Activated CD4-positive, alpha-beta T cell treated with anti-CD3 and anti-CD28 coated beads for 36 hours (primary cell): ENCODE results near the gene TFPI. TPM values are rescaled to one million over a fixed set of nuclear protein-coding genes. Genes with fewer than 3 reads are reported as not detected.
A peak's percentile ranks its signal among the peaks of the same experiment; 100 is the strongest.

Source experiments
- ATAC-seq: fragments of 200-7000 bp; cut with Tn5 transposase; one replicate; pipeline ENCODE4 v1.10.0; 2021; ENCODE audit warnings: mild to moderate bottlenecking, moderate library complexity
- CTCF ChIA-PET: fragments of 350-600 bp; sonication (Branson Sonifier 250); formaldehyde crosslinking; loops from one replicate; lab custom pipeline; 2021; ENCODE audit warnings: antibody characterized with exemption; lab: Charles Lee
- POLR2A ChIA-PET: fragments of 350-600 bp; sonication (Branson Sonifier 250); formaldehyde crosslinking; loops from one replicate; lab custom pipeline; 2021; ENCODE audit warnings: antibody characterized with exemption, inconsistent platforms; lab: Charles Lee
- DNase-seq: peaks from one replicate; pipeline ENCODE4 v3.0.0-alpha.2; 2020
- H3K27ac Mint-ChIP-seq: one replicate; pipeline ENCODE4 v1.8.0; 2021; ENCODE audit warnings: mixed read lengths
- H3K27me3 Mint-ChIP-seq: one replicate; pipeline ENCODE4 v1.8.0; 2021; ENCODE audit warnings: mixed read lengths
- H3K36me3 Mint-ChIP-seq: one replicate; pipeline ENCODE4 v1.8.0; 2021; ENCODE audit warnings: low read depth, mixed read lengths
- H3K4me1 Mint-ChIP-seq: one replicate; pipeline ENCODE4 v1.8.0; 2021; ENCODE audit warnings: mixed read lengths
- H3K4me3 Mint-ChIP-seq: one replicate; pipeline ENCODE4 v1.8.0; 2021; ENCODE audit warnings: mild to moderate bottlenecking, moderate library complexity, mixed read lengths
- H3K9me3 Mint-ChIP-seq: one replicate; pipeline ENCODE4 v1.8.0; 2021; ENCODE audit warnings: low read depth, mixed read lengths
- intact Hi-C, 2 experiments: fragments of 100-400 bp; cut with DNase I in 1 of 2; cut with micrococcal nuclease in 1 of 2; formaldehyde crosslinking; loops; one replicate each; pipeline versions ENCODE4 v1.14.2 to v1.15.1; 2022 to 2024; cut with DNase I, micrococcal nuclease
- total RNA-seq, 2 experiments: library from RNA; stranded (reverse); gene quantifications; one replicate each; pipeline ENCODE4 v1.2.3, GENCODE V29; 2021

TFPI gene
- total RNA-seq, 2 experiments from 2014 or later = 0.21 TPM; not detected in 1

- no peak for ATAC-seq
- H3K27me3 Mint-ChIP-seq = no peaks in the 10 kb centered on the region
- H3K4me1 Mint-ChIP-seq = no peaks in the 10 kb centered on the region
- ChIA-PET CTCF (interaction anchor here (0.6 kb wide), 1 partner anchor 576 kb away, joined by 3 read pairs; no protein-coding TSS in a partner anchor), POLR2A (no interaction called here)
- H3K9me3 Mint-ChIP-seq = no peaks in the 10 kb centered on the region
- H3K36me3 Mint-ChIP-seq = no peaks in the 10 kb centered on the region
- H3K27ac Mint-ChIP-seq = no peak overlapping the region
- no peak for DNase-seq
- intact Hi-C loops = no loop called here
- H3K4me3 Mint-ChIP-seq = no peak overlapping the region
These were observed 71.4 kb downstream of the TFPI start for GRCh38 chr2:187482796-187483195.

- no peaks in the 10 kb centered on the region for H3K9me3 Mint-ChIP-seq
- ChIA-PET POLR2A (no interaction called here), CTCF (interaction anchor here (1.0 kb wide), 1 partner anchor 19 kb away, joined by 3 read pairs; no protein-coding TSS in a partner anchor)
- no peaks in the 10 kb centered on the region for H3K36me3 Mint-ChIP-seq
- H3K27ac Mint-ChIP-seq = no peak overlapping the region
- no peaks in the 10 kb centered on the region for H3K27me3 Mint-ChIP-seq
- no peak overlapping the region for H3K4me3 Mint-ChIP-seq
- intact Hi-C loops = no loop called here
- DNase-seq (no peak), ATAC-seq (no peak)
- peaks cover 3% of the 10 kb centered on the region for H3K4me1 Mint-ChIP-seq
These were observed 72.7 kb downstream of the TFPI start for GRCh38 chr2:187481543-187481942.

GRCh38 chr2:187478719-187479118, 75.5 kb downstream of the TFPI start:
- Mint-ChIP-seq H3K4me3 (no peak overlapping the region), H3K9me3 (no peaks in the 10 kb centered on the region), H3K4me1 (peaks cover 8% of the 10 kb centered on the region), H3K36me3 (no peaks in the 10 kb centered on the region), H3K27me3 (no peaks in the 10 kb centered on the region), H3K27ac (no peak overlapping the region)
- DNase-seq (no peak), ATAC-seq (no peak)
- ChIA-PET POLR2A (no interaction called here), CTCF (no interaction called here)
- intact Hi-C loops = no loop called here

GRCh38 chr2:187477051-187477450, 77.2 kb downstream of the TFPI start:
- Mint-ChIP-seq H3K27ac (no peak overlapping the region), H3K9me3 (no peaks in the 10 kb centered on the region), H3K4me1 (peaks cover 8% of the 10 kb centered on the region), H3K27me3 (no peaks in the 10 kb centered on the region), H3K36me3 (no peaks in the 10 kb centered on the region), H3K4me3 (no peak overlapping the region)
- DNase-seq = no peak
- intact Hi-C loops = no loop called here
- ChIA-PET POLR2A (no interaction called here), CTCF (interaction anchor here (1.4 kb wide), 1 partner anchor 23 kb away, joined by 5 read pairs; no protein-coding TSS in a partner anchor)
- no peak for ATAC-seq

- POLR2A ChIA-PET = no interaction called here
- Mint-ChIP-seq H3K4me3 (no peak overlapping the region), H3K9me3 (no peaks in the 10 kb centered on the region), H3K36me3 (no peaks in the 10 kb centered on the region), H3K27ac (no peak overlapping the region), H3K27me3 (no peaks in the 10 kb centered on the region), H3K4me1 (peaks cover 8% of the 10 kb centered on the region)
- intact Hi-C loops = no loop called here
- CTCF ChIA-PET = interaction anchor here (0.5 to 1.4 kb wide), 2 partner anchors 24 to 583 kb away, joined by 3 to 5 read pairs; no protein-coding TSS in a partner anchor
- ATAC-seq = peak; percentile 39
- no peak for DNase-seq
These were observed 78.6 kb downstream of the TFPI start for GRCh38 chr2:187475499-187476248.

GRCh38 chr2:187470698-187471097, 83.5 kb downstream of the TFPI start:
- intact Hi-C loops = no loop called here
- H3K27ac Mint-ChIP-seq = no peak overlapping the region
- H3K27me3 Mint-ChIP-seq = no peaks in the 10 kb centered on the region
- H3K9me3 Mint-ChIP-seq = no peaks in the 10 kb centered on the region
- peaks cover 3% of the 10 kb centered on the region for H3K4me1 Mint-ChIP-seq
- CTCF ChIA-PET = no interaction called here
- H3K36me3 Mint-ChIP-seq = no peaks in the 10 kb centered on the region
- DNase-seq (no peak), ATAC-seq (no peak)
- POLR2A ChIA-PET = no interaction called here
- no peak overlapping the region for H3K4me3 Mint-ChIP-seq

DNA sequence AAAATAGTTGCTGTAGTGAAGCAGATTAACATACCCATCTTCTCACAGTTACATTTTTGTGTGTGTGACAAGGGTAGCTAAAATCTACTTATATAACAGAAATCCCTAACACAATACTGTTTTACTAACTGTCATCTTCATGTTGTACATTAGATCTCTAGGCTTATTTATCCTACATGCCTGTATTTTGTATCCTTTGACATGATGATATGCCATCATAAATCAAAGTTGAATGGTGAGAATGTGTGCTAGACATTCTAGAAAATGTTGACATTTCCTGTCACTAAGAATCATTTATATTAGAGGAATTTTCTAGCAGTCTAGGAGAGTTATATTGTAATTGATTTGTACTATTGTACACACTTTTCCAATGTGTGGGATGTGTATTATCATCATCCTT, 84.7 kb downstream of the TFPI start:
- H3K27ac Mint-ChIP-seq = no peak overlapping the region
- CTCF ChIA-PET = no interaction called here
- no peaks in the 10 kb centered on the region for H3K9me3 Mint-ChIP-seq
- no peaks in the 10 kb centered on the region for H3K27me3 Mint-ChIP-seq
- H3K4me1 Mint-ChIP-seq = no peaks in the 10 kb centered on the region
- no peaks in the 10 kb centered on the region for H3K36me3 Mint-ChIP-seq
- H3K4me3 Mint-ChIP-seq = no peak overlapping the region
- POLR2A ChIA-PET = no interaction called here
- intact Hi-C loops = no loop called here
- ATAC-seq (no peak), DNase-seq (no peak)

DNA sequence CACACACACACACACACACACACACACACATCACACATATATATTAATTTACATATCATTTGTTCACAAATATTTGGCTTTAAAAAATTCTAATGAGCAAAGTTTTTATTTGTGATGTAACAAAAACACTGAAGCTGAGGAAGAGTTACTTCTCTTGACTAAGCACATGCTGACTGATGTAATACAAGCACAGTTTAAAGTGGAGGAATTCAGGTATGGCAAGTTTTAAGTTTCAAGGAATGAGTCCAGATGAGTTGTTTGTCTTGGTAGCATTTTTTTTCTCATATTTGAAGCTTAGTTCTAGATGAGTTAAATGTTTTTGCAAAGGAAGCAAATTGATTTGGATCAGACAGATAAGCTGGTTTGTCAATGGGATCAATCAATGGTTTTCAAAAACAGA, 86.0 kb downstream of the TFPI start:
- CTCF ChIA-PET = no interaction called here

DNA sequence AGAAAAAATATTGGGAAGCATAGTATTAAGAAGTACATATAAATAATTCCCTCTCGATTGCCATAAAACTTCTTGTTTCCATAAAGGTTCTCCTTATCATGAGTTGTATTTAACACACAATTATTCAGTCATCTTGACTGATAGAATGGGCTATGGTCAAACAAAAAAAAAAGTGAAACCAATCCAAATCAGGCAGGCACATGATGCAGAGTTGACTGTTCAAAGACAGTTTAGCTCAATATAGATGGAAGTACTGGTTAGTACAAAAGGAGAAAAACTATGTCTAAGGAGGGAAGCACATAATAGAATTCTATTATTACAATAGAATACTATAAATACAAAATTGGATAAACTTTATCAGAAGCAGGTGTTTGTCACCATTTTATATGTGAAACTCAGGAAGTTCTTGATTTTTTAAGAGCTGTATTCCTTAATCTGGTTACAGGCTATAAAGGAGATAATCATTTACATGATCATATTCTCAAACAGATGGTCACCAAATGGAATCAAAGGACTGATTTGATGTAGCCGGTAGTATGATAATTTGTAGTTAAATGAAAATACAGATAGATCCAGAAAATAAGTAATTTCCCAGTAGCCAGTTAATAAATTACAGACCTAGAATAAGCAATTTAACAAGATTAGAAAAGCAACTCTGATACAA, 88.0 kb downstream of the TFPI start:
- Mint-ChIP-seq H3K4me3 (no peak overlapping the region), H3K4me1 (no peaks in the 10 kb centered on the region), H3K27me3 (no peaks in the 10 kb centered on the region), H3K36me3 (no peaks in the 10 kb centered on the region), H3K9me3 (no peaks in the 10 kb centered on the region), H3K27ac (no peak overlapping the region)
- ChIA-PET POLR2A (interaction anchor here (0.7 kb wide), 1 partner anchor 9 kb away, joined by 9 read pairs; no protein-coding TSS in a partner anchor), CTCF (interaction anchor here (0.6 to 0.8 kb wide), 2 partner anchors 9 to 407 kb away, joined by 3 read pairs; no protein-coding TSS in a partner anchor)
- intact Hi-C loops = no loop called here
- DNase-seq (no peak), ATAC-seq (no peak)

More for the DNA sequence above, 86.0 kb downstream of the TFPI start:
- ATAC-seq (no peak), DNase-seq (no peak)
- Mint-ChIP-seq H3K27ac (no peak overlapping the region), H3K4me3 (no peak overlapping the region), H3K4me1 (no peaks in the 10 kb centered on the region), H3K9me3 (no peaks in the 10 kb centered on the region), H3K27me3 (no peaks in the 10 kb centered on the region), H3K36me3 (no peaks in the 10 kb centered on the region)
- intact Hi-C loops = no loop called here
- POLR2A ChIA-PET = no interaction called here

DNA sequence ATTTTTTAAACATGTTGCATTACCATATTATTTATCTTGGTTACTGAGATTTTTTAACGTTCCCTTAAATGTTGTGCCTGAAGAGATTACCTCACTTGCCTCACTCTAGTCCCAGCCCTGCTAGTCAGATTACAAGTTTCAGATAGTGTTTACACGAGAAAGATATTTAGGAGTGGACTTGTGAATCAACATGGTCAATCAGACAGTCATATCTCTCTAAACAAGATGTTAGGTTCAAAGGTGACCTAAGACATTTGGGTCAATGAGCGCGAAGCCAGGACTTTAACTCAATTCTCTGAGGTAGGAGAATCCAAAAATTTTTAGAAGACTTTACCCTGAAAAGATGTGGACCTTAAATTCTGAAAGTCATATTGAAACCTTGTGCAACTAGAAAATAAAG, 91.4 kb downstream of the TFPI start:
- H3K36me3 Mint-ChIP-seq = no peaks in the 10 kb centered on the region
- intact Hi-C loops = no loop called here
- no peak overlapping the region for H3K27ac Mint-ChIP-seq
- H3K4me1 Mint-ChIP-seq = no peaks in the 10 kb centered on the region
- POLR2A ChIA-PET = no interaction called here
- DNase-seq (no peak), ATAC-seq (no peak)
- CTCF ChIA-PET = no interaction called here
- no peak overlapping the region for H3K4me3 Mint-ChIP-seq
- no peaks in the 10 kb centered on the region for H3K27me3 Mint-ChIP-seq
- no peaks in the 10 kb centered on the region for H3K9me3 Mint-ChIP-seq

- H3K36me3 Mint-ChIP-seq = no peaks in the 10 kb centered on the region
- DNase-seq = no peak
- intact Hi-C loops = no loop called here
- POLR2A ChIA-PET = no interaction called here
- H3K4me3 Mint-ChIP-seq = no peak overlapping the region
- CTCF ChIA-PET = no interaction called here
- H3K9me3 Mint-ChIP-seq = no peaks in the 10 kb centered on the region
- no peak overlapping the region for H3K27ac Mint-ChIP-seq
- ATAC-seq = no peak
- no peaks in the 10 kb centered on the region for H3K27me3 Mint-ChIP-seq
- no peaks in the 10 kb centered on the region for H3K4me1 Mint-ChIP-seq
These were observed 92.7 kb downstream of the TFPI start for GRCh38 chr2:187461294-187462261.
